DMS53 treated with DMSO at 0.1 percent for 48 hours (cell line): ENCODE data around the gene RIMS4.
"Not testable (repeated sequence)": the region's sequence is repeated elsewhere in the genome, so short reads cannot be mapped to it uniquely, and the experiment has no call there.

Experiments used
- DNase-seq: peaks from one replicate; lab custom pipeline; 2025; ENCODE audit not compliant: unreplicated experiment; lab: John Stamatoyannopoulos, UW

The RIMS4 gene

DNA sequence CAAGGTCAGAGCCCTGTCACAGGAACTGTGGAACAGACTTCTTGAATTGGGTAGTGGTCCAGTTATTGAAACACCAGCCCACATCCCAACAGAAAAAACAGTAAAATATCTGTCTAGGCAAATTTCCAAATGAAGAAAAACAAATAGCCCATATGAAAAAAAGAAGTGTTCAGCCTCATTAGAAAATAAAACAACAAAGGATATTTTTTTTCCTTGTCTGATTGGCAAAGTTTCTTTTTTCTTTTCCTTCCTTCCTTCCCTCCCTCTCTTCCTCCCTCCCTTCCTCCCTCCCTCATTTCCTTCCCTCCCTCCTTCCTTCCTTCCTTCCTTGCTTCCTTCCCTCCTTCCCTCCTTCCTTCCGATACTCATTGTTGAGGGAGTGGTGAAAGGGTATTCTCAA is 20.6 kb upstream of the RIMS4 start:
- DNase-seq, result no peak

DNA sequence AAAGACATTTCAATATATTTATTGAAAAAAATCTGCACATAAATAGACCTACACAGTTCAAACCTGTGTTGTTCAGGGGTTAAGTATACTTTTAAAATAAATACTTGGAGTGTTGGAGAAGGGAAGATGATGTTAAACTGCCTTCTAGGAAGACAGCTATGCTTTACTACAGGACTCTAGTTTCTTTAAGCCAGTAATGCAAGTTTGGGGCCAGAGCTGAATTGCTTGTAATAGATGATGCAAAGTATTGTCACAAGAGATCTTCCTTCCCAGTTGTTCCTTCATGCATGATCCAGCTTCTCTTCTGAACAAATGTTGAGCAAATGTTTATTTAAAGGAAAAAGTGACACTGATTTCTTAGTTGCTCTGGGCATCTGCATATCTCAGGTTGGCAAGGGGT is 20.2 kb upstream of the RIMS4 start:
- no peak for DNase-seq

DNA sequence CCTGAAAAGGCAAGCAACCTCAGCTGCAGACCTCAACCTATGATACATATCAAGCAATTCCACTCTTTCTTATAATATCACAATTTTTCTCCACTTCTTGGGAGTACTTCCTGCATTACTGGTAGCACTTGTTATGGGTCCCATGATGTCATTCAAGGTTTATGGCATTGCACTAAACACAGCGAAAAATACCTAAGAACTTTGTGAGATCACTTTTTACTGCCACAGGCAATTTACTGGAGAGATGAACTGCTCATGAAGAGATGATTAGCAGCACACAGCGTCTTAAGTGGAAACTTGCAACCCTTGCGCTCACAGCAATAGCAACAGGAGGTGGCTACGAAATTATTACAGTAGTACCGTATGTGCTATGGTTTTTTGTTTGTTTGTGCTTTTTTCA is 19.3 kb upstream of the RIMS4 start:
- no peak for DNase-seq

DNA sequence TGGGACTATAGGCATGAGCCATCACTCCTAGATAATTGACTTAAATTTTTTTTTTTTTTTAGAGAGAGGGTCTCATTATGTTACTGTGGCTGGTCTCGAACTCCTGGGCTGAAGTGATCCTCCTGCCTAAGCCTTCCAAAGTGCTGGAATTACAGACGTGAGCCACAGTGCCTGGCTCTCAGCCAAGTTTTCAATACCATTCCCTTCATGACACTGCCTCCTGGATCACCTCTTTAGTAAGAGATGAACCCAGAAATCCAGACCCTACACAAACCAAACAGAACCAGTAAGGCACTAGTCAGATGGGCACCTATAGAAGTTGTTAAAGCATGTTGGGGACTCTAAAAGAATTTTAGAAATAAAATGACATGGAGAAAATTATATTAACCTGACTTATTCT is 18.3 kb upstream of the RIMS4 start:
- no peak for DNase-seq

DNA sequence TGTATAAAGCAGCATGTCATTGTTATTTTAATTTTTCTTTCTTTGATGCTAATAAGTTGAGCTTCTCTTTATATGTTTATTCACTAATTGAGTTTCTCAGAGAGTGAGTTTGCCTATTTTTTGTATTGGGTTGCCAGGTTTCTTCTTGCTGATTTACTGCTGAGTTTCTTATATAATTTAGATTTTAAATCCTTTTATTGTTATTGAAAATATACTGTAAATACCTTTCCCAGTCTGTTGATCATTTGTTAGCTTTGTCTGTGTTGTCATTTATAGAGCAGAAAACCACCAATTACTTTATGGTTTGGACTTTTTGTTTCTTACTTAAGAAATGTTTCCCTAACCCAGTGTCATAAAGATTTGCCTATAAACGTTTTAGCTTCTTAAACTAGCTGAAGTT is 17.1 kb upstream of the RIMS4 start:
- no peak for DNase-seq

DNA sequence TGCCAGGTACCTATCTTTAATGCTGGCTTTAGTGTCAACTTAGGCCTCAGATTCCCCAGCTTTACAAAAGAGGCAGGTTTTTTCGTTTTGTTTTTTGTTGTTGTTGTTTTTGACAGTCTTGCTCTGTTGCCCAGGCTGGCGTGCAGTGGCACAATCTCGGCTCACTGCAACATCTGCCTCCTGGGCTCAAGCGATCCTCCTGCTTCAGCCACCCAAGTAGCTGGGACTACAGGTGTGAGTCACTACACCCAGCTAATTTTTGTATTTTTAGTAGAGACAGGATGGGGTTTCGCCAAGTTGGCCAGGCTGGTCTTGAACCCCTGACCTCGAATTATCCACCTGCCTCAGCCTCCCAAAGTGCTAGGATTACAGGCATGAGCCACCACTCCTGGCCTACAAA is 11.2 kb upstream of the RIMS4 start:
- not testable (repeated sequence) for DNase-seq

DNA sequence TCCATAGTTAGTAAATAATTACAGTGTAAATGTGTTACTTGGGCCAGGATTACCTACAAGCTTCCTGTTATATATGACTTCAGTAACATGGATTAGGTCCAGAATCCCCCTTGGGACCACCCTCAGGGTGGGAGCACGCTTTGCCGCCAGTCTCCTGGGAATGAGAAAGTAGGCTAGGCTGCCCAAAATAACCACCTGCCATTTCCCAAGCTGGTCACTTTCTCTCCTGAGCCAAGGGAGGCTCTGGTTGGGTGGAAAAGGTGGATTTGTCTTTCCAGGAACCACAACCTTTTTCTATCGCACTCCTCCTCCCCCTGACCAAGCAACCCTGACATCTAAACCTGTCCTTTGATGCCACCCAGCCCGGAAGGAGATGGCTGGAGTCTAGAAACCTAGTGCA is 9.6 kb upstream of the RIMS4 start:
- DNase-seq, result no peak

DNA sequence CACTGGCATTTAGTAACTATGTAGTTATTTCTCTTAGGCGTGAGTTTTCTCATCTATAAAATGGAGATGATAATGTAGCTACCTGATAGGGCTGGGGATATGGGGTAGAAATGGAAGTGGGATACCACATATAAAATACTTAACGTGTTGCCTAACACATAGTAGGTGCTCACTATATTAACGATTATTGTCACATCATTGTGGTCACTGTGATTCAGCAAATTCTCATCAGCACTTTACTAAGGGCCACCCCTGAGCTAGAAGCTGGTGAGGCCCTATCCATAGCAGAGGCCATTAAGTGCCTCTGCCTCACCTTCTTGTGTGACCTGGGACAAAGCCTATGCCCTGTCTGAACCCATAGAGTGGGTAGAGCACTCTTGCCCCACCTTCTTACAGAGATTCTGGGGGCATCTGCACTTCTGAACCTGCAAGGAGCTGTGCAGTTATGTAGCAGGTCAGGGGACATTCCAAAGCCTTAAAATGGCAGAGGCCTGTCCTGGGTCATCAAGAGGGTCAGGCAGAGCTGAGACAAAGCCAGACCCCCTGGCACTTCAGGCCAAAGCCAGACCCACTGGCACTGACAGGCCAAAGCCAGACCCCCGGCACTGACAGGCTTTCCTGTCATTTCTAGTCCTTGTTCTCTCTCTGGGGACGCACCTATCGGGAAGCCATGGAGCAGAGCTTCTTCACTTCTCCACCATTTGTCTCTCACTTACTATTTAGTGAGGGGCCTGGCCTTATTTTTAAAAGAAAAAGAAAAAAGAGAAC is 7.0 kb upstream of the RIMS4 start:
- DNase-seq, result no peak

DNA sequence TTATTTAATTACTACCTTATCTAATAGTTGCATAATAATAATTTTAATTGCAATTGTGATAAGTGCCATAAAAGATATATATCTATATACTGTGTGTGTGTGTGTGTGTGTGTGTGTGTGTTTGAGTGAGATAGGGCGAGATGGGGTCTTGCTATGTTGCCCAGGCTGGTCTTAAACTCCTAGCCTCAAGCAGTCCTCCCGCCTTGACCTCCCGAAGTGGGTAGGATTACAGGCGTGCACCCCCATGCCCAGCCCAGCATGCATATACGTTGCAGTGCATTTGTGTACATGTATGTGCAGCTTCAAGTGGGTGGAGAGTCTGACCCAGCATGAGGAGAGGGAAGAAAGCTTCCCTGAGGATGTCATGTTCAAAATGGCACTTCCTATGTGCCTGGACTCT is 4.6 kb upstream of the RIMS4 start:
- no peak for DNase-seq

DNA sequence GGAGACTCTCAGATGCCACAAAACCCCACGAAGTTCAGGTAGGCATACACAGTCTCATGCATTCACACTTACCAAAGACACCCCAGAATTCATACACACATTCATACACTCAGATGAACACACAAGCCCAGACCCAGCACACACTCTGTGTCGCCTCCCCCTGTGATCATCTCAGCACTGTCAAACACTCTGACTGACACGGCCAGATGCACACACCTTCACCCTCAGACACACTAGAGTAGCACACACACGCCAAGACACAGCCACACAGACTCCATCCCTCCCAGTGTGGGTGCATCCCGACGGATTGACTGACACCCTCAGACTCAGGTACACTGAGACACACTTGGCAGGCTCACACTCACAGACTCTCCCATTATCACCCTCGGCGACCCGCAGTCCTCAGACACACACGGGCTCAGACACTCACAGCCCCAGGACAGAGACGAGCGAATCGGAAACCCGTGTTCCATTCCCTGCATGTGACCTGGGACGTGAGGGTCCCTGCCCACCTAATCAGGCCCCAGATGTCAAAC is 872 bp upstream of the RIMS4 start:
- DNase-seq, result no peak

DNA sequence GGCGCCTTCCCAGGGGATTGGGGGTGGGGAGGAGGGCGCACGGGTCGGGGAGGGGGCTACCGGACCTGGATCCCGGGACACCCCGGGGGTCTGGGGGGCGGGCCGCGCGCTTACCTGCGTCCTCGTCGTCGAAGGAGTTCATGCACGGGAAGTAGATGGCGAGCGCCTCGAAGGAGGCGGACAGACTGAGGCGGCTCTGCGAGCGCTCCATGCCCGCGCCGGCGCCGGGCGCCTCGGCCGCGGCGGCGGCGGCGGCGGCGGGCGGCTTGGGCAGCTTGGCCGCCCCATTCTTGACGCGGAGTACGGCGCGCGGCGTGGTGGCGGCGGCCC is 320 bp downstream of the RIMS4 start:
- DNase-seq, result no peak

DNA sequence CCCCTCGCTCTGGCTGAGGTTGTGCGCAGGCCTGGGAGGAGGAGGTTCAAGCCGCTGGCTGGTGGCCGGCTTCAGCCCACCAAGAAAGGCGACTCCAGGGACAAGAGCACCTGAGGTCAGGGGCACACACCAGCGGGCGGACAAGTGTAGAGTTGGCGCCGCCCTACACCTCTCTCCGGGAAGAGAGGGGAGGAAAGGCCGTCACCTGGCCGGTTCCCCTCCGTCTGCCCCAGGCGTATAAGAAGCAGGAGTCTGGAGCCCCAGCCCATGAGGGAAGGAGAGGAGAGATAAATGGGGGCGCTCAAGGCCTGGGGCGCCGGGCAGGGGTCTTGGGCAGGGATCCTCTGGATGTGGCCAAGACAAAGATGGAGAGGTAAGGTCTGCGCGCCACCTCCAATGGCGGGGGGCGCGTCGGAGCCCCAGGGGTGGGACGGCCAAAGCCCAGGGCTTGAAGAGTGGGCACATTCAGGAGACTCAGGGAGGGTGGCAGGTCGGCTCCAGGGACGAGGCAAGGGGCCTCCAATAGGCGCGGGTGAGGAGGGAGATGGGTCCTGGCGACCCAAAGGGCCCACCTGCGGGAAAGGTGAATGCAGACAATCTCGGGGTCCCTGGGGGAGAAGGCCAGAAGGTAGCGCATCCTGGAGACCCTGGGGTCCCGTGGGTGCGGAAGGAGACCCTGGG is 826 bp downstream of the RIMS4 start:
- no peak for DNase-seq

DNA sequence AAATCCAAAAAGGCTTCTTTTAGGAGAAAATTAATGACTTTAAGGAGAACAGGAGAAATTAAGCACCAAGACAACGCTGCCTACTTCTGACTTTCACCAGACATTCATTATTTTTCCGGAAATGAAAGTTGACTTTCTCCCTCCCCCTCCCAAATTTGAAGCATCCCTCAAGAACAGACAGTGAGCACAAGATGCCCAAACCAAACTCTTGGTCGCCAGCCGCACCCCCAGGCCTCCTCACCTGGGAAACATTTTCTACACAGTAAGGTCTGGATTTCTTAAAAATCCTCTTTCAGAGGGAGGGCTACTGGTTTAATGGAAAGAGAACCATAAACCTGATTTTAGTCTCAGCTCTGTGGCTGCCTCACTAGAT is 2.7 kb downstream of the RIMS4 start:
- DNase-seq, result no peak

DNA sequence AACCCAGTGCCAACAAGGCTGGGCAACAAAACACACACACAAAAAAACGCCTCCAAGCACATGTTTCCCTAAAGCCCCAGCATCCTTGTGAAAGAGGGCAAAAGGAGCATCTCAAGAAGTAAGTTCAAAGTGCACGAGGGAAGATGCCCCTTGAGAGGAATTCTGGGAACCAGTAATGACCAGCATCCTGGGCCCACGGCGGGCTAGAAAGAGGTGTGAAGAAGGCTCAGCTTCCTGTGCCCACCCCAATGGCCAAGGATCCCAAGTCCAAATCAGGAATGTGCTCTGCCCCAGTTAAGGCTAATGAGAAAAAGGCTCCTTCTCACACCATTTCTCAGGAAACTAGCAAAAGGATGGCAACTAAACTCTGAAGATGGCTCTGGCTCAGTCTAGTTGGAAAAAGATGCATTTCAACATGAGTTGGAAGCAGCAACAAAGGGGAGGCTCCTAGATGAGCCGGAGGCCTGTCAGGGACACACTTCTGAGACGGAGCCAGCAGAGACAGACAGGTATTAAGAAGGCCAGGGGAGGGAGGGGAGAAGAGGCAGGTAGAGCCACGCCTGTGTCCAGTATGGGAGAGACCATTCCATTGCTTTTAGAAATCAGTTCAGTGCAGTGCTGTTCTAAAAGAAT is 3.2 kb downstream of the RIMS4 start:
- no peak for DNase-seq

DNA sequence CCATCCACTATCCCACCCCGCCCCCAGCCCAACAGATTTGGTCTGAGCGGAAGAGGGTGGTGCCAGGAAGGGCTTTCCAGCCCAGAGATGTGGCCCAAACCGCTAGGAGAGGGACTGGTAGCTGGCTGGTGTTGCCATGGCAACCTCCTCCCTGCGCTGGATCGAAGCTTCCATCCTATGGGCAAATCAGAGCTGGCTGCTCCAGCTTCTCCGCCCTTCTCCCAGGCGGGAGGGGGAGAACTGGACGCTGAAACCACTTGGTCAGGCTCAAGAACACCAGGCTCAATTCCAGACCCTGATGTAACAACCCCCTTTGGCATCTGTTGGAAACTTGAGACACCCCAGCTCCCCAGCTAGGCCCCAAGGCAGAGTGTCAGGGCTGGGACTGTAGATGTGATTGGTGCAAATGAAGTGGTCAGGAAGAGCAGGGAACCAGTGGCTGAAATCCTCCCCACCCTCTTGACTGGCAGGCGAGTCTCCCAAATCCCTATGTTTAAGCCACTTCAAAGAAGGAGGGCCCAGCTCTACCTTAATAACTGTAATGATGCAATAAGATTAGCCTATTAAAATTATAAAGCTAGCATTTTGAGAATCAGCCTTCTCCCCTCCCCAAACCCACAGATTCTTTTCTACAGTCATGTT is 4.2 kb downstream of the RIMS4 start:
- no peak for DNase-seq

DNA sequence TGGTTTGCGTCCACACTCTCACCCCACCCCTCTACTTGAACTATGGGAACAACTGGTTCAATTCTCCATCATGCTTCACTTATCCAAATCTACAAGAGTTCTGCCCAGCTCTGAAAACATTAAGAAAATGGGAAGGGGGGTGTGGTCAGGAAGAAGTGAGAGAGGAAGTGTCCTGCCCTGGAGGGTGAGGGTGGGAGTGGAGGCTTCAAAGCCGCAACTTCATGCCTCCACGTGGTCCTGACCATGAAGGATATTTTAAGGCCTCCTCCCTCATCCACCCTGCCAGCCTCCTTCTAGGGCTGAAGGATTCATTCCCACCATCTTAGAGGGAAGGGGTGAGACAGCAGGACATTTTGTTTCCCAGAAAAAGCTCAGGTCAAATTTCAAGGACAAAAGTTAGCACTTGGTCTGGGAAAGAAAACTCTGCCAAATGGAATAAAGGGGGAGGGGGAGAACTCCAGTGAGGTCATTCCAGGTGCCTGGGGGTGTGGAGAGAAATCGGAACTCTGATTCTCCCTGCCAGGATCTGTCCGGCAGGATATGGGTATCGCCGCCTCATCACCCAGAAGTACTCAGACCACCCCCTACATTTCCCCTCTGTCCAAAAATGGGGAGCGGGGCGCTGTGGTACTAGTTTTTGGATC is 4.9 kb downstream of the RIMS4 start:
- no peak for DNase-seq

DNA sequence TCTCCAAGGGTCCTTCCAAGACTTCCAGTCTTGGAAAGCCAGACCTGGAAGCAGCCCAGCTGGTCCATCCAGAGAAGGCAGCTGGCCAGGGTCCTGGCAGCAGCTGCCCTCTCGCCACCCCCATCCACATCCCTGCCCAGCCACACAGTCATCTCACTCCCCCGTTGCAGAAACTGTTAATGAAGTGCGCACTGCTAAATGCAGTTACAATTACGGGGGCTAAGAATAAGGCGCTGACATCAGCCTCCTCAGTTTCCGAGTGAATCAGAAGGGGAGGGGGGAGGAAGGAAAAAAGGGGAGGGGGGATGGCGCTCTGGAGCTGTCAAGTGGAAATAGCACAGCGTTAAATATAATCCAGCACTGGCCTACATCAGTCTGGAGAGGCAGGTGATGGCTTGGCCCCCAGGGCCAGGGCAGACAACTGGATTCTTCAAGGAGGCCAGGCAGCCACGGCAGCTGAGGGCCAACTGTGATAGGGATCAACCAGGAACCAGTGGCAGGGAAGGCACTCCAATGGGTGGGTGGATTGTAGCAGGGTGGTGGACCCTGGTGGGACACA is 6.9 kb downstream of the RIMS4 start:
- DNase-seq, result no peak

DNA sequence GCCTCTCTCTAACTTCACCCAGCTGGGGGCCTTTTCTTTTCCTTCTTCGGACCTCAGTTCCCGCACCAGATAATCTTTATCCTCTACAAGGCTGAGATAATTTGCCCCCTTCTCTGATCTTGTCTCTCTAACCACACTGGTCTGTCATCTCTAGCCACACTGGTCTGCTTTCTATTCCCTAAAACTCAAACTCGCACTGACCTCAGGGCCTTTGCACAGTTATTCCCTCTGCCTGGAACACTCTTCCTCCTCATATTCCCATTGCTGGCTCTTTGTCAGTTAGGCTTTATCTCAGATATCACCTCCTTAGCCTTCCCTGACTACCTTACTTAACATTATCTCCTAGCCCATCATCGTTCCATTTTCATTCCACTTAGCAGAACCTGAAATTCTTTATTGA is 7.6 kb downstream of the RIMS4 start:
- DNase-seq, result no peak

DNA sequence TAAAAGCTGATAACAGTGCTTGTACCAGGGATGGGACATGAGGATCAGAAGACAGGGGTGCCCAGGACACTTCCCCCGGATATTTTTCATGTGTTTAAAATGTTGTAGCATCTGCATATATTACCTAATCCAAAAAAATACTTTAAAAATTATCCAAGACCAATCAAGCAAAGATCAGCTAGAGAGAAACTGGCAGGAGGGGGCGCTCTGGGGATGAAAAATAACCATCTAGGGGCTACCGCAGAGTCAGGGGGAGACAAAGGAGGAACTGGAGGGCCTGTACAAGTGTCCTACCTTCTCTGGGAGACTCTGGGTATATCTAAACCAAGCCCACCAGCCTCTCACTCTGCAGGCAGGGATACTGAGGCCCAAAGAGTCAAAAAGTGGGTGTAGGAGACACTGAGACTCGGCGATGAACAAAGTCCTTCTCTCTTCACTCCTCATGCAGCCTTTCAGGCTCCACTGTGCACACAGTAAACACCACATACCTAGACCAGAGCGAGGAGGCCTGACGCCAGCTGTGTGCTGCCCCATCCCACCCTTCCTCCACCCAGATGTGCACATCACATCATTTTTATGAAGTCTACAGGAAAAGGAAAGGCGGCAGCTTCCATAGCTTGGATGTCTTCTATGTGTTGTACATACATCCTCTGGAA is 9.8 kb downstream of the RIMS4 start:
- DNase-seq, result no peak

DNA sequence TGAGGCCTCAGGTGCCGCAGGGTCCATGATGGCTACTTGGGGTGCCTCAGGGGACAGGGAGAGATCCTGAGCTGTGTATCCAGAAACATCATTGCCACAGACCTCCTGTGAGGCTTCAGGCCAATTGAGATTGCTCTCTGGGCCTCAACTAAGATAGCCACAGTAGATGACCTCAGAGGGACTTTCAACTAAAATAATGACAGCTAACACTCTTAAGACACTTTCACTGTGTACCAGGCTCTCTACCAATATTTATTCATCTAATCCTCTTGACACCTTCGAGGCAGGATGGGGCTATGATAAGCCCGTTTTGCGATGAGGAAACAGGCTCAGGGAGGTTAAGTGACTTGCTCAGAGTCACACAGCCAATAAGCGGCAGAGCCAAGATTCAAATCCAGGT is 10.7 kb downstream of the RIMS4 start:
- DNase-seq, result no peak
